K562 (cell line): ENCODE measurements around the gene MYG1. TPM values are rescaled to one million over a fixed set of nuclear protein-coding genes. Genes with fewer than 3 reads are reported as not detected.

Source experiments
- CBX8 ChIP-seq: fragments of 200-600 bp; sonication (generic); IDR thresholded peaks from 2 replicates; pipeline ENCODE4 v1.6.1; 2012; ENCODE audit warnings: borderline replicate concordance, mixed run types, low read depth, mild to moderate bottlenecking, moderate library complexity, mixed read lengths, low read length, control low read depth, inconsistent platforms; ENCODE audit not compliant: poor library complexity, severe bottlenecking; ENCODE audit errors: extremely low read depth
- EP400 ChIP-seq: fragments of 450-650 bp; IDR thresholded peaks from 2 replicates; pipeline ENCODE4 v1.6.1; 2017; ENCODE audit warnings: antibody characterized with exemption, mild to moderate bottlenecking, moderate library complexity
- HDGF ChIP-seq: fragments of 450-650 bp; IDR thresholded peaks from 2 replicates; pipeline ENCODE4 v1.6.1; 2016
- HLTF ChIP-seq: fragments of 450-650 bp; IDR thresholded peaks from 2 replicates; pipeline ENCODE4 v1.6.1; 2016
- NRF1 ChIP-seq, 2 experiments: fragments of 450-650 bp; IDR thresholded peaks in 1 of 2; conservative IDR thresholded peaks in 1 of 2; 2 replicates each; pipeline ENCODE4 v1.6.1; 2014; ENCODE audit warnings: mild to moderate bottlenecking in 2 of 2
- PTBP1 ChIP-seq: fragments of 200-400 bp; formaldehyde crosslinking; IDR thresholded peaks from 2 replicates; pipeline ENCODE4 v1.6.1; 2017; ENCODE audit warnings: low read depth, low read length
- THRAP3 ChIP-seq: fragments of 450-650 bp; IDR thresholded peaks from 2 replicates; pipeline ENCODE4 v1.6.1; 2016; ENCODE audit warnings: mild to moderate bottlenecking, inconsistent platforms, borderline replicate concordance
- ZNF609 ChIP-seq: sonication (generic); formaldehyde crosslinking; IDR thresholded peaks from 2 replicates; pipeline ENCODE4 v1.8.1; 2023; ENCODE audit warnings: missing genetic modification reagents, mild to moderate bottlenecking, borderline replicate concordance
- ZNF766 ChIP-seq: fragments of 200-800 bp; sonication (Bioruptor generic); conservative IDR thresholded peaks from 2 replicates; pipeline ENCODE4 v1.6.1; 2016; ENCODE audit warnings: missing genetic modification characterization, missing compliant biosample characterization
- polyA plus RNA-seq, 8 experiments: library from polyadenylated mRNA; depleted of rRNA in 4 of 8; stranded (reverse) in 5 of 8; unstranded in 3 of 8; fragments of >200 nt; fragmentation: Nextera tagmentation in 2 of 8; fragmentation: Illumina TruSeq in 1 of 8; extraction: Ambion mirVana in 2 of 8; extraction: Trizol in 1 of 8; gene quantifications; 2 replicates each; pipeline versions ENCODE4 v1.2.1 to v1.2.3, GENCODE V29; 2011 to 2014; ENCODE audit warnings: inconsistent platforms in 1 of 8, missing spikeins in 1 of 8
- total RNA-seq, 7 experiments: library from RNA; depleted of rRNA in 6 of 7; stranded (reverse); fragments of >200 nt in 6 of 7; fragmentation: Illumina TruSeq in 2 of 7; extraction: Trizol in 2 of 7; gene quantifications; 2 replicates each; pipeline versions ENCODE4 v1.2.1 to v1.2.3, GENCODE V29; 2011 to 2021; ENCODE audit warnings: low replicate concordance in 1 of 7
- TF ChIP-seq, protein P1 (sequence below): fragments of 250-450 bp; sonication (Bioruptor Pico); IDR thresholded peaks from 2 replicates; pipeline ENCODE4 v1.4.0; 2020
- TF ChIP-seq, protein P2 (sequence below): IDR thresholded peaks from 2 replicates; pipeline ENCODE4 v1.6.1; 2011; ENCODE audit not compliant: insufficient read length; ENCODE audit errors: extremely low read depth
- TF ChIP-seq, protein P3 (sequence below): fragments of 250-450 bp; sonication (Bioruptor Pico); IDR thresholded peaks from 2 replicates; pipeline ENCODE4 v1.9.0; 2021; ENCODE audit warnings: mild to moderate bottlenecking
- TF ChIP-seq, protein P4 (sequence below), 3 experiments: fragments of 200-800 bp in 1 of 3; sonication (Bioruptor generic) in 1 of 3; sonication (generic) in 1 of 3; formaldehyde crosslinking in 1 of 3; IDR thresholded peaks; 2 replicates each; pipeline versions ENCODE4 v1.6.1 to v1.8.0; 2016 to 2022; ENCODE audit warnings: mild to moderate bottlenecking in 2 of 3, missing compliant biosample characterization in 2 of 3, missing genetic modification characterization in 2 of 3, missing genetic modification reagents in 1 of 3

Gene MYG1
- total and polyA plus RNA-seq, 9 of the 15 experiments (the other 6 are each of a cell fraction or from before 2014, with no cell fraction given): 0.45 to 5.6 (median 2.1) TPM

GRCh38 chr12:53324779-53325510 lies 25.4 kb downstream of the MYG1 start (continued):
- TF ChIP-seq, protein P1, sequence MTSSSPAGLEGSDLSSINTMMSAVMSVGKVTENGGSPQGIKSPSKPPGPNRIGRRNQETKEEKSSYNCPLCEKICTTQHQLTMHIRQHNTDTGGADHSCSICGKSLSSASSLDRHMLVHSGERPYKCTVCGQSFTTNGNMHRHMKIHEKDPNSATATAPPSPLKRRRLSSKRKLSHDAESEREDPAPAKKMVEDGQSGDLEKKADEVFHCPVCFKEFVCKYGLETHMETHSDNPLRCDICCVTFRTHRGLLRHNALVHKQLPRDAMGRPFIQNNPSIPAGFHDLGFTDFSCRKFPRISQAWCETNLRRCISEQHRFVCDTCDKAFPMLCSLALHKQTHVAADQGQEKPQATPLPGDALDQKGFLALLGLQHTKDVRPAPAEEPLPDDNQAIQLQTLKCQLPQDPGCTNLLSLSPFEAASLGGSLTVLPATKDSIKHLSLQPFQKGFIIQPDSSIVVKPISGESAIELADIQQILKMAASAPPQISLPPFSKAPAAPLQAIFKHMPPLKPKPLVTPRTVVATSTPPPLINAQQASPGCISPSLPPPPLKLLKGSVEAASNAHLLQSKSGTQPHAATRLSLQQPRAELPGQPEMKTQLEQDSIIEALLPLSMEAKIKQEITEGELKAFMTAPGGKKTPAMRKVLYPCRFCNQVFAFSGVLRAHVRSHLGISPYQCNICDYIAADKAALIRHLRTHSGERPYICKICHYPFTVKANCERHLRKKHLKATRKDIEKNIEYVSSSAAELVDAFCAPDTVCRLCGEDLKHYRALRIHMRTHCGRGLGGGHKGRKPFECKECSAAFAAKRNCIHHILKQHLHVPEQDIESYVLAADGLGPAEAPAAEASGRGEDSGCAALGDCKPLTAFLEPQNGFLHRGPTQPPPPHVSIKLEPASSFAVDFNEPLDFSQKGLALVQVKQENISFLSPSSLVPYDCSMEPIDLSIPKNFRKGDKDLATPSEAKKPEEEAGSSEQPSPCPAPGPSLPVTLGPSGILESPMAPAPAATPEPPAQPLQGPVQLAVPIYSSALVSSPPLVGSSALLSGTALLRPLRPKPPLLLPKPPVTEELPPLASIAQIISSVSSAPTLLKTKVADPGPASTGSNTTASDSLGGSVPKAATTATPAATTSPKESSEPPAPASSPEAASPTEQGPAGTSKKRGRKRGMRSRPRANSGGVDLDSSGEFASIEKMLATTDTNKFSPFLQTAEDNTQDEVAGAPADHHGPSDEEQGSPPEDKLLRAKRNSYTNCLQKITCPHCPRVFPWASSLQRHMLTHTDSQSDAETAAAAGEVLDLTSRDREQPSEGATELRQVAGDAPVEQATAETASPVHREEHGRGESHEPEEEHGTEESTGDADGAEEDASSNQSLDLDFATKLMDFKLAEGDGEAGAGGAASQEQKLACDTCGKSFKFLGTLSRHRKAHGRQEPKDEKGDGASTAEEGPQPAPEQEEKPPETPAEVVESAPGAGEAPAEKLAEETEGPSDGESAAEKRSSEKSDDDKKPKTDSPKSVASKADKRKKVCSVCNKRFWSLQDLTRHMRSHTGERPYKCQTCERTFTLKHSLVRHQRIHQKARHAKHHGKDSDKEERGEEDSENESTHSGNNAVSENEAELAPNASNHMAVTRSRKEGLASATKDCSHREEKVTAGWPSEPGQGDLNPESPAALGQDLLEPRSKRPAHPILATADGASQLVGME (CRISPR knock-in tag): peak; percentile 63; the same call in 1 of the 2 replicates
- TF ChIP-seq THRAP3: no peak
- TF ChIP-seq CBX8: no peak
- TF ChIP-seq, protein P2, sequence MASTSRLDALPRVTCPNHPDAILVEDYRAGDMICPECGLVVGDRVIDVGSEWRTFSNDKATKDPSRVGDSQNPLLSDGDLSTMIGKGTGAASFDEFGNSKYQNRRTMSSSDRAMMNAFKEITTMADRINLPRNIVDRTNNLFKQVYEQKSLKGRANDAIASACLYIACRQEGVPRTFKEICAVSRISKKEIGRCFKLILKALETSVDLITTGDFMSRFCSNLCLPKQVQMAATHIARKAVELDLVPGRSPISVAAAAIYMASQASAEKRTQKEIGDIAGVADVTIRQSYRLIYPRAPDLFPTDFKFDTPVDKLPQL: no peak
- peak; percentile 89 for TF ChIP-seq EP400
- no peak for TF ChIP-seq PTBP1
- no peak for TF ChIP-seq HDGF
- TF ChIP-seq ZNF609: no peak
- no peak for TF ChIP-seq ZNF766 (CRISPR knock-in tag)
- TF ChIP-seq HLTF: no peak; the same call in 1 of the 2 replicates
- TF ChIP-seq, protein P3, sequence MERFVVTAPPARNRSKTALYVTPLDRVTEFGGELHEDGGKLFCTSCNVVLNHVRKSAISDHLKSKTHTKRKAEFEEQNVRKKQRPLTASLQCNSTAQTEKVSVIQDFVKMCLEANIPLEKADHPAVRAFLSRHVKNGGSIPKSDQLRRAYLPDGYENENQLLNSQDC (CRISPR knock-in tag): no peak
- TF ChIP-seq, protein P4, sequence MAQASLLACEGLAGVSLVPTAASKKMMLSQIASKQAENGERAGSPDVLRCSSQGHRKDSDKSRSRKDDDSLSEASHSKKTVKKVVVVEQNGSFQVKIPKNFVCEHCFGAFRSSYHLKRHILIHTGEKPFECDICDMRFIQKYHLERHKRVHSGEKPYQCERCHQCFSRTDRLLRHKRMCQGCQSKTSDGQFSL (CRISPR knock-in tag; IDR thresholded peaks at IDR 0.05): no peak
- TF ChIP-seq, protein P4 (tag; IDR thresholded peaks at IDR 0.05): no peak
- peak; percentile 67 to 73 for TF ChIP-seq NRF1 (conservative IDR thresholded peaks at IDR 0.05 in 1 of 2, IDR thresholded peaks at IDR 0.05 in 1 of 2)
